ENCODE data around the gene ERC1.

The ERC1 gene

DNA sequence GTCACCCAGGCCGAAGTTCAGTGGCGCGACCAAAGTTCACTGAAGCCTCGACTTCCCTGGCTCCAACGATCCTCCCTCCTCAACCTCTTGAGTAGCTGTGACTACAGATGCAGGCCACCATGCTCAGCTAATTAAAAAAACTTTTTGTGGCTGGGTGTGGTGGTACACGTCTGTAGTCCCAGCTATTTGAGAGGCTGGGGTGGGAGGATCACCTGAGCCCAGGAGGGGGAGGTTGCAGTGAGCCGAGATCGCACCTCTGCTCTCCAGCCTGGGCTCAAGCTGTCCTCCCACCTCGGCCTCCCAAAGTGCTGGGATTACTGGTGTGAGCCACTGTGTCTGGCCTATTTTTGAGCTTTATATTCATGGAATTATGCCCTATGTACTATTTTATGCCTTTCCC, 23.4 kb upstream of the ERC1 start:
- TF ChIP-seq, protein P1, sequence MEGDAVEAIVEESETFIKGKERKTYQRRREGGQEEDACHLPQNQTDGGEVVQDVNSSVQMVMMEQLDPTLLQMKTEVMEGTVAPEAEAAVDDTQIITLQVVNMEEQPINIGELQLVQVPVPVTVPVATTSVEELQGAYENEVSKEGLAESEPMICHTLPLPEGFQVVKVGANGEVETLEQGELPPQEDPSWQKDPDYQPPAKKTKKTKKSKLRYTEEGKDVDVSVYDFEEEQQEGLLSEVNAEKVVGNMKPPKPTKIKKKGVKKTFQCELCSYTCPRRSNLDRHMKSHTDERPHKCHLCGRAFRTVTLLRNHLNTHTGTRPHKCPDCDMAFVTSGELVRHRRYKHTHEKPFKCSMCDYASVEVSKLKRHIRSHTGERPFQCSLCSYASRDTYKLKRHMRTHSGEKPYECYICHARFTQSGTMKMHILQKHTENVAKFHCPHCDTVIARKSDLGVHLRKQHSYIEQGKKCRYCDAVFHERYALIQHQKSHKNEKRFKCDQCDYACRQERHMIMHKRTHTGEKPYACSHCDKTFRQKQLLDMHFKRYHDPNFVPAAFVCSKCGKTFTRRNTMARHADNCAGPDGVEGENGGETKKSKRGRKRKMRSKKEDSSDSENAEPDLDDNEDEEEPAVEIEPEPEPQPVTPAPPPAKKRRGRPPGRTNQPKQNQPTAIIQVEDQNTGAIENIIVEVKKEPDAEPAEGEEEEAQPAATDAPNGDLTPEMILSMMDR (IDR thresholded peaks at IDR 0.05; ENCODE audit: insufficient read depth, low read depth, low read length, missing control alignments): no peak
- DNase-seq (ENCODE audit: low read depth): no peak

DNA sequence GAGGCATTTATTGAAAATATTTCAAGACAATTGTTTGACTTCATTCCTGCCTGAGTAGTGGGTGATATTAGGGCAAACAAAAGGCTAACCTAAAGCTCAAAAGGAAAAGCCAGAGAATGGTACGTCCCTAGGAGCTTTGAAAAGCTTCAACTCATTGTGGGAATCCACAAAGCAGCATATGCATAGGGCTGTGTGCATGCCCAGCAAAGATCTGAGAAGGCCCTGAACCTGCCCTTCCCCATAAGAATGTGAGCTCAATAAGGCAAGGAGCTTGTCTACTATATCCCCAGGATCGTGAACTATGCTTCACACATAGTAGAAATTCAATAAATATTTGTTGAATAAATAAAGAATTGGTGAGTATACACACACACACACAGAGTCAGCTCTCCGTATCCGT, 22.5 kb upstream of the ERC1 start:
- no peak overlapping the region for H3K4me3 ChIP-seq (ENCODE audit: low read length)
- no peak for DNase-seq (ENCODE audit: low read depth)
- TF ChIP-seq, protein P1 (IDR thresholded peaks at IDR 0.05; ENCODE audit: insufficient read depth, low read depth, low read length, missing control alignments): no peak

More for the DNA sequence above, 23.4 kb upstream of the ERC1 start:
- H3K4me3 ChIP-seq (ENCODE audit: low read length): no peak overlapping the region

DNA sequence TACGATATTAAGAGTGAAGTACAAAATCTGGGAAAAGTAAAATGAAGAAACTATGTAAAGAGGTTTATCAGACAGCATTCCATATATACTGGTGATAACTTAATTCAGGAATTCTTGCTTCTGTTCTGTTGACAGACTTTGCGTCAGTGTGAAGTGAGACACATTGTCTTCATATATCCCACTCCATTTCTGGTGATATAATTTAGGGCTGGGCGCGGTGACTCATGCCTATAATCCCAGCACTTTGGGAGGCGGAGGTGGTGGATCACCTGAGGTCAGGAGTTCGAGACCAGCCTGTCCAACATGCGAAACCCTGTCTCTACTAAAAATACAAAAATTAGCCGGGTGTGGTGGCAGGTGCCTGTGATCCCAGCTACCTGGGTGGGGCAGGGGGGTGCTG, 21.2 kb upstream of the ERC1 start:
- TF ChIP-seq, protein P1 (IDR thresholded peaks at IDR 0.05; ENCODE audit: insufficient read depth, low read depth, low read length, missing control alignments): no peak
- no peak overlapping the region for H3K4me3 ChIP-seq (ENCODE audit: low read length)
- DNase-seq (ENCODE audit: low read depth): peak; percentile 75

DNA sequence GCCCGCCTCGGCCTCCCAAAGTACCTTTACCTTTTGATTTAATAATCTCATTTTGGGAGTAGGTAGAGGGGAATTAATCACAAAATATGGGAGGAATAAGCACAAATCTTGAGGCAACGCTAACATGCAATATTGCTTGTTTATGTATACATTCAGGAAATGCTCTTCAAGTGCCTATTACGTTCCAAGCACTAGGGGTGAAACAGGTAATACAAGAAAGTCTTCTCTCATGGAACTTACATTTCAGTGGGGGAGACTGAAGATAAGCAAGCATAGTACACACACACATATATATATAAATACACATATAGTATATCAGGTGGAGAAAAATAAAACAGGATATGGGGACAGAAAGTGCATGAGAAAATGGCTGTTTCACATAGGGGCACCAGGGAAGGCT, 19.0 kb upstream of the ERC1 start:
- H3K4me3 ChIP-seq (ENCODE audit: low read length): no peak overlapping the region
- DNase-seq (ENCODE audit: low read depth): peak; percentile 36
- TF ChIP-seq, protein P1 (IDR thresholded peaks at IDR 0.05; ENCODE audit: insufficient read depth, low read depth, low read length, missing control alignments): no peak

DNA sequence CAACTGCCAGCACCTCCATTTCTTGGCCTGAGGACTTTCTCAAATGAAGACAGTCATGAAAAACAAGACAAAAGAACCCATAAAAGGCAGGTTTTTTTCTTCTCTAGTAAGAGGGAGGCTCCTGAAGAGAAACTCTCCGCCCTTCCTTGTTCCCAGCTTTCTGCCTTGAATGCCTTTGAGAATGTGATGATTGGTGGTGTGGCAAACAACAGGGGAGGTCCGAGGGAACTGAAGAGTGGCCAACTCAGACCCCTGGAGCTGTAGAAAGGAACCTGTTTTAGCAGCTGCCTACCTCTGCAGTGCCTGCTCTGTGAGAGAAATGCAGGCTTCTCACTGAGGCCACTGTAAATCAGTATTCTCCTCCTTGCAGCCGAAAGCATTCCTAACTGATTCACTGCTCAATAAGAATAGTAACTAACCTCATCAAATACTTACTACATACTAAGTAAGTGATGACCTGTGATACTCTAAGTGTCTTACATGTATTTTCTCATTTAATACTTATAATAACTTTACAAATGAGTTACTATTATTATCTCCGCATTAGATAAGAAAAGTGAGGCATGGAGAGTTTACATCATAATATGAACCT, 16.7 kb upstream of the ERC1 start:
- TF ChIP-seq, protein P1 (IDR thresholded peaks at IDR 0.05; ENCODE audit: insufficient read depth, low read depth, low read length, missing control alignments): no peak
- no peak for DNase-seq (ENCODE audit: low read depth)

DNA sequence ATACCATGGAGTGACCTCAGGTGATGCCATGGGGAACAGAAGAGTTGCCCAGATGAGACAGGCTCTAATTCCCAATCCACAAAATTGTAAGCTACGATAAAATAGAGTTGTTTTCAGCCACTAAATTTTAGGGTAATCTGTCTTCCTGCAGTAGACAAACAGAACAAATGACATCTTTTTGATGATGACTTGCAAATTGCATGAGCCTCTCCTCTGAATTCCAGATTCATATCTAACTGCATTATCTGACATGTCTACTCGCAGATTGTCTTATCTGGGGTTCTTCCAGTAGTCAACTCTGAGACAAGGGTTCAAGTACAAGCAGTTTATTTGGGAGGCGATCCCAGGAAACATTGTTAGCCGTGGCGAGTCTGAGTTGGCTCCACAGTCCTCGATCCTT, 14.4 kb upstream of the ERC1 start:
- DNase-seq (ENCODE audit: low read depth): no peak
- no peak overlapping the region for H3K4me3 ChIP-seq (ENCODE audit: low read length)
- TF ChIP-seq, protein P1 (IDR thresholded peaks at IDR 0.05; ENCODE audit: insufficient read depth, low read depth, low read length, missing control alignments): no peak

More for the DNA sequence above, 16.7 kb upstream of the ERC1 start:
- H3K4me3 ChIP-seq (ENCODE audit: low read length): no peak overlapping the region

DNA sequence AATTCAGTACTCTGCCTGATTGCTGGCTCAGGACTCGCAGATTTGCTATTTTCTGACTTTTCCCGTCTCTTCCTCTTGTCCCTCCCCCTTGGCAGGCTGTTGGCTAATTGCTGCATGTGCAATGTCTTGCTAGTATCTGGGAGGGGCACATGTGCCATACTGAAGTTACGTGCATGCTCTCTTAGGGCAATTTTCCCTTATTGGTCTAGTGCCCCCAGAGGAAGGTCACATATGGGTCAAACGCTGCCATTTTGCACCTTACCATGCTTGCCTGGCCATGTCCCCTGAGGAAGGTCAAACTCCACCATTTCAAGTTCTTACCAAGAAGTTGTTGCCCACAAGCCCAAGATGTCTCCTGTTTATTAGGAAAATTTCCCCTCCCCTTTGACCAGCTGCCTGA, 13.9 kb upstream of the ERC1 start:
- no peak for DNase-seq (ENCODE audit: low read depth)
- TF ChIP-seq, protein P1 (IDR thresholded peaks at IDR 0.05; ENCODE audit: insufficient read depth, low read depth, low read length, missing control alignments): peak; percentile 8
- H3K4me3 ChIP-seq (ENCODE audit: low read length): no peak overlapping the region
